ENCODE measurements around the gene C1QTNF2. TPM values are rescaled to one million over a fixed set of nuclear protein-coding genes. Genes with fewer than 3 reads are reported as not detected.

C1QTNF2 gene
- total RNA-seq, 2 donors from 2014 or later: 8.4 TPM; not detected in 1

DNA sequence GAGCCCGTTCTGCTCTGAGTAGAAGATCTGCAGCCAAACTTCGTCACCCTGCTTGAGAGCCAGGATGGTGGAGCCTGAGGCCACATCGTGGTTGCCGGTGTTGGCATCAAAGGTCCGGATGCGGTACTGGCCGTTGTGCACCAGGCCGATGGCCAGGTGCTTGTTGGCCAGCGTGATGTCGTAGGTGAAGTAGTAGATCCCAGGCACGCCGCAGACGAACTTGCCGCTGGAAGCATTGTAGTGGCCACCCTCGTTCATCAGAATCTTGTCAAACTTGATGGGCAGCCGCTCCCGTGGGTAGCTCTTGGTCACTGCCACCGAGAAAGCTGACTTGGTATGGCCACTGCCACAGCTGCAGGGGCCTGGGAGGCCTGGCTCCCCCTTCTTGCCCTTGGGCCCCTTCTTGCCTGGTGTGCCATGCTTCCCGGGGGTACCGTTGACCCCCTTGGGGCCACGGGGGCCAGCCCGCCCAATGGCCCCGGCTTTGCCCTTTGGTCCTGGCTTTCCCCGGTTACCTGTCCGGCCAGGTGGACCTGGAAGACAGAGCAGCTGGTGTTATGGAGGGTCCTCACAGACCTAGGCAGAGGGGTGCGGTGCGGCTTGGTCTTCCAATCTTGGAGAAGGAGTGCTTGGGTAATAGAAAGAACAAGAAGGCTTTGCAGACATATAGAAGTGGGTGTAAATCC, 21.0 kb downstream of the C1QTNF2 start:
- no peak overlapping the region for H3K27ac ChIP-seq
- 90% methylated on average over 27 of the region's 27 CpGs for WGBS
- no peaks in the 10 kb centered on the region for H3K9me3 ChIP-seq
- TF ChIP-seq POLR2A (IDR thresholded peaks at IDR 0.05) (no peak), CTCF (IDR thresholded peaks at IDR 0.05) (no peak), POLR2AphosphoS5 (IDR thresholded peaks at IDR 0.05) (no peak)
- H3K36me3 ChIP-seq: no peaks in the 10 kb centered on the region
- no peaks in the 10 kb centered on the region for H3K27me3 ChIP-seq (replicated peaks; ENCODE audit: insufficient read depth)
- no peaks in the 10 kb centered on the region for H3K4me1 ChIP-seq (replicated peaks)
- no peak for DNase-seq (ENCODE audit: low spot score)
- intact Hi-C loops (cut with DNase I): loop anchor here (5.0 kb wide), 1 partner anchor 327 kb away; no protein-coding TSS in a partner anchor
- no peak overlapping the region for H3K4me3 ChIP-seq

- intact Hi-C loops (cut with DNase I): loop anchor here (5.0 kb wide), 1 partner anchor 326 kb away; no protein-coding TSS in a partner anchor
- no peaks in the 10 kb centered on the region for H3K36me3 ChIP-seq
- H3K27ac ChIP-seq: no peak overlapping the region
- H3K9me3 ChIP-seq: no peaks in the 10 kb centered on the region
- 82% methylated on average over 11 of the region's 11 CpGs for WGBS
- H3K4me3 ChIP-seq: no peak overlapping the region
- DNase-seq (ENCODE audit: low spot score): no peak
- H3K27me3 ChIP-seq (replicated peaks; ENCODE audit: insufficient read depth): no peaks in the 10 kb centered on the region
- no peak for TF ChIP-seq POLR2A (IDR thresholded peaks at IDR 0.05)
- TF ChIP-seq CTCF (IDR thresholded peaks at IDR 0.05): no peak
- no peak for TF ChIP-seq POLR2AphosphoS5 (IDR thresholded peaks at IDR 0.05)
- H3K4me1 ChIP-seq (replicated peaks): no peaks in the 10 kb centered on the region
These were observed 22.3 kb downstream of the C1QTNF2 start for GRCh38 chr5:160348080-160348479.

DNA sequence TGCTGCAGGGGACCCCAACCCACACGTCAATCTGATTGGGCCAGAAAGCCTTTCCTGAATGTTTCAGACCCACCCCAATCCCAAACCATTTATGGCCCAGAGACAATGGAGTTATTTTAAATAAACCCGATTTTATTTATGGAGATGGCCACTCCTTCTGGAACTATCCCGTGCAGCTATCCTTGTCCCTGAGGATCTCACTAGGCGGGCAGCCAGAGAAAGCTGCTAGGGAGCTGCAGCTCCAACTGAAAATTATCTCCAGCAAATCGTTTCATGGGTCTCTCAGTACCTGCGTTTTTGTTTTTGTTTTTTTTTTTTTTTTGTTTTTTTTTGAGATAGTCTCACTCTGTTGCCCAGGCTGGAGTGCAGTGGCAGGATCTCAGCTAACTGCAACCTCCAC, 23.0 kb downstream of the C1QTNF2 start:
- no peaks in the 10 kb centered on the region for H3K27me3 ChIP-seq (replicated peaks; ENCODE audit: insufficient read depth)
- H3K27ac ChIP-seq: no peak overlapping the region
- no peaks in the 10 kb centered on the region for H3K36me3 ChIP-seq
- no peak overlapping the region for H3K4me3 ChIP-seq
- no peaks in the 10 kb centered on the region for H3K9me3 ChIP-seq
- intact Hi-C loops (cut with DNase I): loop anchor here (5.0 kb wide), 1 partner anchor 325 kb away; no protein-coding TSS in a partner anchor
- TF ChIP-seq CTCF (IDR thresholded peaks at IDR 0.05) (no peak), POLR2A (IDR thresholded peaks at IDR 0.05) (no peak), POLR2AphosphoS5 (IDR thresholded peaks at IDR 0.05) (no peak)
- H3K4me1 ChIP-seq (replicated peaks): no peaks in the 10 kb centered on the region
- DNase-seq (ENCODE audit: low spot score): no peak
- 57% methylated on average over 6 of the region's 6 CpGs for WGBS

DNA sequence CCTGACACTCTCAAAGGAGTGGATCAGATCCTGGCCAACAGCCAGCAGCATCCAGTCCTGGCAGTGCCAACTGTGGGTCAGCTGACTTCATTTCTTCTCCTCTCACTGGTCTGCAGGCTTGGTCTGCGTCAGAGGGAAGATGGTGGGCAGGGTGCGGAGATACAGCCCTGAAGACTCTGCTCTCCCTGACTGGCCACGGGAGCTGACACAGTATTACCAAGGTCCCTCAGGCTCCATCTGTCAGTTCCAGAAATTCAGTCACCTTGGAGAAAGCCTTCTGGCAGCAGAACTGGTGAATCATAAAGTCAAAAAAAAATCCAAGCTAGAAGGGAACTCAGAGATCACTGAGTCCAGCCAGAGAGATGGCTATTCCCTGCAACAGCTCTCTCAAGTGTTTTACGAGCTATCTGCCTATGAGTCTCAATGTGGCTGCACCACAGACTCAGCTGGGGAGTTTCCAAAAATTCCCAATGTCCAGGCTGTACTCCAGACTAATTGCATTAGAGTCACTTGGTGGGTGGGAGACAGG, 27.9 kb downstream of the C1QTNF2 start:
- TF ChIP-seq POLR2A (IDR thresholded peaks at IDR 0.05): no peak
- no peak for TF ChIP-seq POLR2AphosphoS5 (IDR thresholded peaks at IDR 0.05)
- TF ChIP-seq CTCF (IDR thresholded peaks at IDR 0.05): no peak
- Histone ChIP-seq H3K4me3 (no peak overlapping the region), H3K9me3 (no peaks in the 10 kb centered on the region), H3K27me3 (replicated peaks; ENCODE audit: insufficient read depth) (no peaks in the 10 kb centered on the region), H3K36me3 (no peaks in the 10 kb centered on the region), H3K27ac (no peak overlapping the region), H3K4me1 (replicated peaks) (no peaks in the 10 kb centered on the region)
- WGBS: 61% methylated on average over 4 of the region's 4 CpGs
- no peak for DNase-seq (ENCODE audit: low spot score)
- intact Hi-C loops (cut with DNase I): no loop called here
